Gastrocnemius medialis (tissue), 4 donors: Measurements from ENCODE around the gene SFMBT2.

Experiments
- POLR2A ChIP-seq, 2 donors: fragments of 450-650 bp; IDR thresholded peaks; one replicate each; pipeline ENCODE4 v1.6.1; 2017; ENCODE audit warnings: antibody characterized with exemption in 2 of 2, mild to moderate bottlenecking in 2 of 2, moderate library complexity in 2 of 2
- TF ChIP-seq, protein P1 (sequence below), 5 experiments: fragments of 450-650 bp in 3 of 5; fragments of 200-600 bp in 2 of 5; sonication (generic) in 2 of 5; IDR thresholded peaks in 4 of 5; conservative IDR thresholded peaks in 1 of 5; 1 replicate in 4 of 5; 2 replicates in 1 of 5; pipeline ENCODE4 v1.5.1; 2016 to 2019; ENCODE audit warnings: antibody characterized with exemption in 5 of 5, mild to moderate bottlenecking in 3 of 5, moderate library complexity in 3 of 5

- TF ChIP-seq, protein P1, sequence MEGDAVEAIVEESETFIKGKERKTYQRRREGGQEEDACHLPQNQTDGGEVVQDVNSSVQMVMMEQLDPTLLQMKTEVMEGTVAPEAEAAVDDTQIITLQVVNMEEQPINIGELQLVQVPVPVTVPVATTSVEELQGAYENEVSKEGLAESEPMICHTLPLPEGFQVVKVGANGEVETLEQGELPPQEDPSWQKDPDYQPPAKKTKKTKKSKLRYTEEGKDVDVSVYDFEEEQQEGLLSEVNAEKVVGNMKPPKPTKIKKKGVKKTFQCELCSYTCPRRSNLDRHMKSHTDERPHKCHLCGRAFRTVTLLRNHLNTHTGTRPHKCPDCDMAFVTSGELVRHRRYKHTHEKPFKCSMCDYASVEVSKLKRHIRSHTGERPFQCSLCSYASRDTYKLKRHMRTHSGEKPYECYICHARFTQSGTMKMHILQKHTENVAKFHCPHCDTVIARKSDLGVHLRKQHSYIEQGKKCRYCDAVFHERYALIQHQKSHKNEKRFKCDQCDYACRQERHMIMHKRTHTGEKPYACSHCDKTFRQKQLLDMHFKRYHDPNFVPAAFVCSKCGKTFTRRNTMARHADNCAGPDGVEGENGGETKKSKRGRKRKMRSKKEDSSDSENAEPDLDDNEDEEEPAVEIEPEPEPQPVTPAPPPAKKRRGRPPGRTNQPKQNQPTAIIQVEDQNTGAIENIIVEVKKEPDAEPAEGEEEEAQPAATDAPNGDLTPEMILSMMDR (IDR thresholded peaks at IDR 0.05 in 4 of 5, conservative IDR thresholded peaks at IDR 0.05 in 1 of 5) = no peak
- TF ChIP-seq POLR2A (IDR thresholded peaks at IDR 0.05) = no peak
Observed at GRCh38 chr10:7261351-7261750, 149.5 kb downstream of the SFMBT2 start.
